ENCODE results near the gene ST6GAL2. TPM values are rescaled to one million over a fixed set of nuclear protein-coding genes. Genes with fewer than 3 reads are reported as not detected.

ST6GAL2 gene
- total RNA-seq, 1 donor = 0.36 TPM

GRCh38 chr2:106869512-106870275, 16.3 kb downstream of the ST6GAL2 start:
- no peaks in the 10 kb centered on the region for H3K9me3 ChIP-seq (ENCODE audit: low read depth, low read length)
- no peaks in the 10 kb centered on the region for H4K20me1 ChIP-seq (ENCODE audit: insufficient read depth, low read length)
- H3K4me1 ChIP-seq (ENCODE audit: insufficient read depth, low read length) = no peaks in the 10 kb centered on the region
- TF ChIP-seq CTCF (IDR thresholded peaks at IDR 0.05; ENCODE audit: extremely low read depth, low read depth, low read length) = no peak
- H3K36me3 ChIP-seq (ENCODE audit: insufficient read depth, low read length) = no peaks in the 10 kb centered on the region
- H3K27me3 ChIP-seq (ENCODE audit: insufficient read depth, low read length) = peaks cover 4% of the 10 kb centered on the region
- no peaks in the 10 kb centered on the region for H3K79me2 ChIP-seq (ENCODE audit: insufficient read depth, low read length)
- H2AFZ ChIP-seq (ENCODE audit: low read length) = no peak overlapping the region
- no peak for DNase-seq (ENCODE audit: insufficient read length, low spot score, missing footprints)
- H3K4me2 ChIP-seq (ENCODE audit: insufficient read depth, low read length) = no peak overlapping the region
- H3K27ac ChIP-seq (ENCODE audit: low read depth, low read length) = no peak overlapping the region
- no peak overlapping the region for H3K4me3 ChIP-seq (ENCODE audit: insufficient read depth, low read length)

DNA sequence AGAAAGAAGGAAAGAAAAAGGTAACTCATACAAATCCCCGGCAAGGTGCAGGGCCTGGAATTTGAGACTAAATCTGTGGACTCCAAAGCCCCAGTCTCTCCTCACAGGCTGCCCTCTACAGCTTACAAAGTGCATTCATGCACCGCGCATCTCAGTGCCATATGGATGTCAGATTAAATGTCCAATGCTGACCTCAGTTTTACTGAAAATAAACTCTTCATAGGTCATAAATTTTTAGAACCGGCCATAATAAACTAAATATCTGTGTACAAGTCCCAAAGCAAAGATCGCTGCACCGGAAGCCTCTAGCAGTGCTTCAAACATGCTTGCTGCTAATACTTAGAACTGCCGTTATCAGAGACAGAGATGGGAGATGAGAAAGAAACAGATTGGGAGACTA, 17.7 kb downstream of the ST6GAL2 start:
- DNase-seq (ENCODE audit: insufficient read length, low spot score, missing footprints) = no peak
- H3K79me2 ChIP-seq (ENCODE audit: insufficient read depth, low read length) = no peaks in the 10 kb centered on the region
- peaks cover 6% of the 10 kb centered on the region for H3K27me3 ChIP-seq (ENCODE audit: insufficient read depth, low read length)
- H3K4me2 ChIP-seq (ENCODE audit: insufficient read depth, low read length) = no peak overlapping the region
- no peak overlapping the region for H3K27ac ChIP-seq (ENCODE audit: low read depth, low read length)
- H3K4me1 ChIP-seq (ENCODE audit: insufficient read depth, low read length) = no peaks in the 10 kb centered on the region
- peak; percentile 35 for TF ChIP-seq CTCF (IDR thresholded peaks at IDR 0.05; ENCODE audit: extremely low read depth, low read depth, low read length)
- no peak overlapping the region for H2AFZ ChIP-seq (ENCODE audit: low read length)
- no peaks in the 10 kb centered on the region for H3K9me3 ChIP-seq (ENCODE audit: low read depth, low read length)
- no peaks in the 10 kb centered on the region for H3K36me3 ChIP-seq (ENCODE audit: insufficient read depth, low read length)
- no peak overlapping the region for H3K4me3 ChIP-seq (ENCODE audit: insufficient read depth, low read length)
- no peaks in the 10 kb centered on the region for H4K20me1 ChIP-seq (ENCODE audit: insufficient read depth, low read length)

DNA sequence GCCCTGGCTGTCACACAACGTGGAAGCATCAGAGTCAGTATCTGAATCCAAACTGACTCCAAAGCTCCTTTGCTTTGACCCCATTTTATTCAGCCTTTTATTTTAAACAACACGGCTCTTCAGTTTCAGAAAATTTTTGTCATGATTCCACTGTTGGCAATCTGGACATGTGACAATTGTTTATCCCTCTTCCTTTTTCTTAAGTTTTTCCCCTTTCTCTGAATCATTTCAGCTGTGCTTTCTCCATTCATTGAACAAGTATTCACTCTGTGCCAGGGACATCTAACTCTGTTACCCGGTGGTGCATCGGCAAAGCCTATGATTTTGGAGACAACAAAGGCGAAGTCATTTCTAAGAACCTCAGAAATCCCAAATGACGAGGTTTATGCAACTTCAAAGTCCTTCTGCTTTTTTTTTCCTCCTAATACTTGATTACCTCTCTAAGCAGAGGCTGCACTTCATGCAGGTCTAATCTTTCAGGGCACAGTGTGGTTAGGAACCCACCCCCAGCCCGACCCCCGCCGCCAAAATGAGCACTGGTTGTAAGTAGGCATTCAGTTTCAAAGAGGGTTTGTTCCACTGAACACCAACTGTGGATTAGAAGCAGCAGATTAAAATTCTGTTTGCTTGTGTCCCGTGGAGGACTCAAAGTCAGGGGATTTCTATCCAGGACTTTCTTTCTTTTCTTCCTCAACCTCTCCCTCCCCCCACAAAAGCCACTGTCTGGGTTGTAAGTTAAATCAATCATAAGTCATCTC, 18.6 kb downstream of the ST6GAL2 start:
- Histone ChIP-seq H3K79me2 (ENCODE audit: insufficient read depth, low read length) (no peaks in the 10 kb centered on the region), H4K20me1 (ENCODE audit: insufficient read depth, low read length) (no peaks in the 10 kb centered on the region), H3K27ac (ENCODE audit: low read depth, low read length) (no peak overlapping the region), H3K36me3 (ENCODE audit: insufficient read depth, low read length) (no peaks in the 10 kb centered on the region), H3K9me3 (ENCODE audit: low read depth, low read length) (no peaks in the 10 kb centered on the region), H3K4me2 (ENCODE audit: insufficient read depth, low read length) (no peak overlapping the region), H3K4me1 (ENCODE audit: insufficient read depth, low read length) (no peaks in the 10 kb centered on the region), H3K27me3 (ENCODE audit: insufficient read depth, low read length) (peaks cover 6% of the 10 kb centered on the region), H2AFZ (ENCODE audit: low read length) (no peak overlapping the region), H3K4me3 (ENCODE audit: insufficient read depth, low read length) (no peak overlapping the region)
- no peak for DNase-seq (ENCODE audit: insufficient read length, low spot score, missing footprints)
- no peak for TF ChIP-seq CTCF (IDR thresholded peaks at IDR 0.05; ENCODE audit: extremely low read depth, low read depth, low read length)

DNA sequence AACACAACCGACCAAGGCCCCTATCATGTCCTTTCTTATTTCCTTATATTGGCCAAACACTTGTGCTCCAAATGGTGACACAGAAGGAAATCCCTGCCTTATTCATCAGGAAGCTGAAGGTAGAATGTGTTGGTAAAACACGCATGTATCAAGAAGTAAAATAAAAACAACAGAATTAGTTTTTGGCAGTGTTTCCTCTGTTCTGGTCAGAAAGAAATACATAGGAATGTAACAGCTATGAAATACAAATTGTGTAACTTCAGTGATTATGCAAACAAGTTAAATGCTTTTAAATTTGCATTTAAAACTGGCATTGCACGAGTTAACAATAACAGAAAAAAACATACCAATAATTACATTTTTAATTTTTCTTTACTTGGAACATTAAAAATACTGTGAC, 19.3 kb downstream of the ST6GAL2 start:
- no peak overlapping the region for H3K4me3 ChIP-seq (ENCODE audit: insufficient read depth, low read length)
- no peaks in the 10 kb centered on the region for H4K20me1 ChIP-seq (ENCODE audit: insufficient read depth, low read length)
- no peak for DNase-seq (ENCODE audit: insufficient read length, low spot score, missing footprints)
- no peaks in the 10 kb centered on the region for H3K36me3 ChIP-seq (ENCODE audit: insufficient read depth, low read length)
- no peaks in the 10 kb centered on the region for H3K79me2 ChIP-seq (ENCODE audit: insufficient read depth, low read length)
- no peak overlapping the region for H2AFZ ChIP-seq (ENCODE audit: low read length)
- H3K9me3 ChIP-seq (ENCODE audit: low read depth, low read length) = no peaks in the 10 kb centered on the region
- H3K4me1 ChIP-seq (ENCODE audit: insufficient read depth, low read length) = no peaks in the 10 kb centered on the region
- no peak overlapping the region for H3K4me2 ChIP-seq (ENCODE audit: insufficient read depth, low read length)
- peaks cover 3% of the 10 kb centered on the region for H3K27me3 ChIP-seq (ENCODE audit: insufficient read depth, low read length)
- no peak for TF ChIP-seq CTCF (IDR thresholded peaks at IDR 0.05; ENCODE audit: extremely low read depth, low read depth, low read length)
- H3K27ac ChIP-seq (ENCODE audit: low read depth, low read length) = no peak overlapping the region

Measured in osteoblast (primary cell).